DMS153 treated with DMSO at 0.1 percent for 48 hours (cell line): ENCODE results near the gene RNF34.

ENCODE experiments used
- DNase-seq: peaks from one replicate; lab custom pipeline; 2025; ENCODE audit not compliant: unreplicated experiment; lab: John Stamatoyannopoulos, UW

Gene RNF34

GRCh38 chr12:121465921-121466793 lies 66.2 kb downstream of the RNF34 start:
- no peak for DNase-seq

- DNase-seq, result peak; percentile 47
Measured at GRCh38 chr12:121466794-121467637, 67.1 kb downstream of the RNF34 start.

- no peak for DNase-seq
Measured at GRCh38 chr12:121467638-121468498, 68.0 kb downstream of the RNF34 start.

- DNase-seq, result no peak
Measured at GRCh38 chr12:121468499-121468801, 68.5 kb downstream of the RNF34 start.

DNA sequence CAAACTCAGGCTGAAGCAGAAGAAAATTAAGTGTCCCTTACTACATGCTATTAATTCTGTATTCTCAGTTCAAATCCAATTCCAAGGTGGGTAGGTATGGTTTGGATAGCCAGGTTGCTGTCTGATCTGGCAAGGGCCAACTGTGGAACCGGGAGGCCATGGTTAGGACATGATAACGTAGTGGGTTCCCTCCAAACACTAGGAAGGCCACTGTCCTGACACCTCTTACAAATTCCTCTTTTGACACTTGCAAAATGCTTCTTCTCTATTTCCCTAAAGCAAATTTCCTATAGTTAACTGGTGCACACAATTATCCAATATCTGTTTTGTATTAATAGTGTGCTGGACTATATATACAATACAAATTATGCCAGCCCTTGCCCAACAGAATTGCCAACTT lies 70.8 kb downstream of the RNF34 start:
- no peak for DNase-seq

DNA sequence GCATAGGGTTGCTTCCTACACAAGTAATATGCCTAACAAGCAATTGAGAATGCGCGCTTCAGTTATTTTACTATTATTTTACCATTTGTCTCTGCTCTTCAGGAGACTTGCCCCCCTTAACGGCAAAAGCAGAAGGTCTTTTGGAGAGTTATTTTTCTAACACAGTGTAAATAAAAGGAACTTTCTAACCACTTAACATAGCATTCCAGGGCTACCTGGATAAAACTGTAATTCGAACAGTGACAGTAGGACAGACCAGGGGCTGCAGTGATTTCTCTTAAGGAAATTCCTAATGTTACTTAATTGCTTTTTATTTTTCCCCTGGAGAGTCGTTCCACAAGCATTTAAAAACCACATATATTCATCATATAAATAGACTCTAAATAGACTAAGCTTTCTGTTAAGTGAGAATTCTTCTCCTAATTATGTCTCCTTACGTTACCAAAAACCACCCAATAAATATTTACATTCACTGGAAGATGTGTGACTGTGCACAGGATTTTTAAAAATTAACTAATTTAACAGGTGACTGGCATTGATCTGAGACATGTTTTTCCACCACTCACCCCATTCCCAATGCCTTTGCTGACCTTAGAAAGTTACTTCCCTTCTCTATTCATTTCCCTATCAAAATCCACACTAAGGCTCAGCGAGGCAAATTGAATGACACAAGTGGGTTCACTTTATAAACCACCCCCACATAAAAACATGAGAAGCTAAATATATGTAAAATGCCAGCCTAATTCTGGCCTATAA lies 72.4 kb downstream of the RNF34 start:
- DNase-seq, result no peak
